ENCODE measurements around the gene ATP8A2. TPM values are rescaled to one million over a fixed set of nuclear protein-coding genes. Genes with fewer than 3 reads are reported as not detected.

ATP8A2 gene
- total RNA-seq, 1 donor from 2014 or later: 1.9 TPM

GRCh38 chr13:25981060-25981459, 609.3 kb downstream of the ATP8A2 start:
- Mint-ChIP-seq H3K36me3 (ENCODE audit: low read depth) (no peaks in the 10 kb centered on the region), H3K27me3 (ENCODE audit: low read depth) (no peaks in the 10 kb centered on the region), H3K9me3 (ENCODE audit: low read depth) (no peaks in the 10 kb centered on the region), H3K27ac (ENCODE audit: unreplicated experiment) (no peak overlapping the region), H3K4me1 (ENCODE audit: low read depth) (peaks cover 16% of the 10 kb centered on the region), H3K4me3 (ENCODE audit: unreplicated experiment) (no peak overlapping the region)
- TF ChIP-seq CTCF (IDR thresholded peaks at IDR 0.05): no peak
- DNase-seq (ENCODE audit: low spot score): no peak

GRCh38 chr13:25982907-25983306, 611.1 kb downstream of the ATP8A2 start:
- no peaks in the 10 kb centered on the region for H3K27me3 Mint-ChIP-seq (ENCODE audit: low read depth)
- TF ChIP-seq CTCF (IDR thresholded peaks at IDR 0.05): no peak
- H3K9me3 Mint-ChIP-seq (ENCODE audit: low read depth): no peaks in the 10 kb centered on the region
- peaks cover 8% of the 10 kb centered on the region for H3K4me1 Mint-ChIP-seq (ENCODE audit: low read depth)
- H3K27ac Mint-ChIP-seq (ENCODE audit: unreplicated experiment): no peak overlapping the region
- no peak for DNase-seq (ENCODE audit: low spot score)
- H3K36me3 Mint-ChIP-seq (ENCODE audit: low read depth): no peaks in the 10 kb centered on the region
- no peak overlapping the region for H3K4me3 Mint-ChIP-seq (ENCODE audit: unreplicated experiment)

GRCh38 chr13:25987987-25988386, 616.2 kb downstream of the ATP8A2 start:
- Mint-ChIP-seq H3K27ac (ENCODE audit: unreplicated experiment) (no peak overlapping the region), H3K36me3 (ENCODE audit: low read depth) (no peaks in the 10 kb centered on the region), H3K4me3 (ENCODE audit: unreplicated experiment) (no peak overlapping the region), H3K9me3 (ENCODE audit: low read depth) (no peaks in the 10 kb centered on the region), H3K4me1 (ENCODE audit: low read depth) (peaks cover 36% of the 10 kb centered on the region), H3K27me3 (ENCODE audit: low read depth) (no peaks in the 10 kb centered on the region)
- TF ChIP-seq CTCF (IDR thresholded peaks at IDR 0.05): no peak
- no peak for DNase-seq (ENCODE audit: low spot score)

- no peak for DNase-seq (ENCODE audit: low spot score)
- no peak for TF ChIP-seq CTCF (IDR thresholded peaks at IDR 0.05)
- H3K27ac Mint-ChIP-seq (ENCODE audit: unreplicated experiment): peak overlapping the region; percentile 5
Measured at GRCh38 chr13:25988661-25989060, 616.9 kb downstream of the ATP8A2 start.

GRCh38 chr13:25990801-25991200, 619.0 kb downstream of the ATP8A2 start:
- peaks cover 14% of the 10 kb centered on the region for H3K9me3 Mint-ChIP-seq (ENCODE audit: low read depth)
- no peak overlapping the region for H3K4me3 Mint-ChIP-seq (ENCODE audit: unreplicated experiment)
- no peaks in the 10 kb centered on the region for H3K27me3 Mint-ChIP-seq (ENCODE audit: low read depth)
- no peak for DNase-seq (ENCODE audit: low spot score)
- peak overlapping the region; percentile 38 for H3K27ac Mint-ChIP-seq (ENCODE audit: unreplicated experiment)
- H3K4me1 Mint-ChIP-seq (ENCODE audit: low read depth): peaks cover 35% of the 10 kb centered on the region
- peaks cover 6% of the 10 kb centered on the region for H3K36me3 Mint-ChIP-seq (ENCODE audit: low read depth)
- no peak for TF ChIP-seq CTCF (IDR thresholded peaks at IDR 0.05)

More at GRCh38 chr13:25988661-25989060, 616.9 kb downstream of the ATP8A2 start:
- H3K4me1 Mint-ChIP-seq (ENCODE audit: low read depth): peaks cover 35% of the 10 kb centered on the region
- H3K9me3 Mint-ChIP-seq (ENCODE audit: low read depth): no peaks in the 10 kb centered on the region
- H3K4me3 Mint-ChIP-seq (ENCODE audit: unreplicated experiment): no peak overlapping the region
- H3K36me3 Mint-ChIP-seq (ENCODE audit: low read depth): no peaks in the 10 kb centered on the region
- H3K27me3 Mint-ChIP-seq (ENCODE audit: low read depth): no peaks in the 10 kb centered on the region

Measured in chondrocyte (in vitro differentiated cells).